Tibial nerve (tissue), 4 donors: ENCODE data around the gene CEACAM1.

Experiments
- EP300 ChIP-seq, 2 donors: sonication (generic); formaldehyde crosslinking; IDR thresholded peaks; one replicate each; pipeline ENCODE4 v1.6.1; 2017; ENCODE audit warnings: antibody characterized with exemption in 2 of 2, mild to moderate bottlenecking in 1 of 2
- POLR2A ChIP-seq, 2 donors: fragments of 450-650 bp; IDR thresholded peaks; one replicate each; pipeline ENCODE4 v1.6.1; 2017; ENCODE audit warnings: antibody characterized with exemption in 2 of 2, mild to moderate bottlenecking in 2 of 2, moderate library complexity in 2 of 2
- TF ChIP-seq, protein P1 (sequence below), 5 experiments: fragments of 200-600 bp in 3 of 5; fragments of 450-650 bp in 2 of 5; sonication (generic) in 3 of 5; IDR thresholded peaks; one replicate each; pipeline ENCODE4 v1.5.1; 2016 to 2019; ENCODE audit warnings: antibody characterized with exemption in 5 of 5, mild to moderate bottlenecking in 3 of 5, moderate library complexity in 2 of 5

- no peak for TF ChIP-seq POLR2A (IDR thresholded peaks at IDR 0.05)
- TF ChIP-seq, protein P1, sequence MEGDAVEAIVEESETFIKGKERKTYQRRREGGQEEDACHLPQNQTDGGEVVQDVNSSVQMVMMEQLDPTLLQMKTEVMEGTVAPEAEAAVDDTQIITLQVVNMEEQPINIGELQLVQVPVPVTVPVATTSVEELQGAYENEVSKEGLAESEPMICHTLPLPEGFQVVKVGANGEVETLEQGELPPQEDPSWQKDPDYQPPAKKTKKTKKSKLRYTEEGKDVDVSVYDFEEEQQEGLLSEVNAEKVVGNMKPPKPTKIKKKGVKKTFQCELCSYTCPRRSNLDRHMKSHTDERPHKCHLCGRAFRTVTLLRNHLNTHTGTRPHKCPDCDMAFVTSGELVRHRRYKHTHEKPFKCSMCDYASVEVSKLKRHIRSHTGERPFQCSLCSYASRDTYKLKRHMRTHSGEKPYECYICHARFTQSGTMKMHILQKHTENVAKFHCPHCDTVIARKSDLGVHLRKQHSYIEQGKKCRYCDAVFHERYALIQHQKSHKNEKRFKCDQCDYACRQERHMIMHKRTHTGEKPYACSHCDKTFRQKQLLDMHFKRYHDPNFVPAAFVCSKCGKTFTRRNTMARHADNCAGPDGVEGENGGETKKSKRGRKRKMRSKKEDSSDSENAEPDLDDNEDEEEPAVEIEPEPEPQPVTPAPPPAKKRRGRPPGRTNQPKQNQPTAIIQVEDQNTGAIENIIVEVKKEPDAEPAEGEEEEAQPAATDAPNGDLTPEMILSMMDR (IDR thresholded peaks at IDR 0.05), result no peak
- TF ChIP-seq EP300 (IDR thresholded peaks at IDR 0.05), result no peak
Observed at GRCh38 chr19:42496460-42497133, 31.7 kb downstream of the CEACAM1 start.
